Upper lobe of left lung (tissue), 6 donors: Measurements from ENCODE around the gene AKNA. TPM values are rescaled to one million over a fixed set of nuclear protein-coding genes. Genes with fewer than 3 reads are reported as not detected.

ENCODE experiments used
- ATAC-seq, 2 donors: fragments of 200-7000 bp; cut with Tn5 transposase; one replicate each; pipeline ENCODE4 v1.9.1; 2022; ENCODE audit warnings: mild to moderate bottlenecking in 2 of 2, moderate library complexity in 2 of 2; ENCODE audit not compliant: low FRiP score in 2 of 2
- DNase-seq, 2 donors: peaks; one replicate each; pipeline ENCODE4 v3.0.0-alpha.2; 2019 to 2020
- H3K27ac ChIP-seq, 4 donors: fragments of 200-600 bp; sonication (generic); one replicate each; pipeline ENCODE4 v1.5.1; 2016 to 2019
- H3K27me3 ChIP-seq, 4 donors: fragments of 200-600 bp; sonication (generic); one replicate each; pipeline ENCODE4 v1.5.1; 2017 to 2019
- H3K36me3 ChIP-seq, 4 donors: fragments of 200-600 bp; sonication (generic); one replicate each; pipeline ENCODE4 v1.5.1; 2016 to 2019
- H3K4me1 ChIP-seq, 4 donors: fragments of 200-600 bp; sonication (generic); one replicate each; pipeline ENCODE4 v1.5.1; 2018 to 2019
- H3K4me3 ChIP-seq, 4 donors: fragments of 200-600 bp; sonication (generic); one replicate each; pipeline ENCODE4 v1.5.1; 2017 to 2019; ENCODE audit warnings: mild to moderate bottlenecking in 2 of 4, moderate library complexity in 1 of 4
- H3K9me3 ChIP-seq, 4 donors: fragments of 200-600 bp; sonication (generic); one replicate each; pipeline ENCODE4 v1.5.1; 2018 to 2019
- EP300 ChIP-seq, 4 donors: sonication (generic); formaldehyde crosslinking; IDR thresholded peaks; one replicate each; pipeline ENCODE4 v1.5.1; 2017; ENCODE audit warnings: antibody characterized with exemption in 4 of 4, control low read depth in 2 of 4
- POLR2A ChIP-seq, 4 donors: fragments of 450-650 bp; IDR thresholded peaks; one replicate each; pipeline ENCODE4 v1.5.1; 2016 to 2017; ENCODE audit warnings: antibody characterized with exemption in 4 of 4, mild to moderate bottlenecking in 2 of 4
- POLR2AphosphoS5 ChIP-seq, 2 donors: sonication (generic); formaldehyde crosslinking; IDR thresholded peaks; one replicate each; pipeline ENCODE4 v1.5.1; 2017; ENCODE audit warnings: antibody characterized with exemption in 2 of 2
- WGBS, 2 donors: methylation state at CpG; one replicate each; pipeline ENCODE4 v1.1.5; 2017 to 2018; 5-methylcytosine and 5-hydroxymethylcytosine counted together
- total RNA-seq, 6 donors: library from RNA; depleted of rRNA in 4 of 6; stranded (reverse); fragments of >200 nt in 4 of 6; gene quantifications; one replicate each; pipeline versions ENCODE4 v1.1.0 to v1.2.1, GENCODE V29; 2016 to 2021
- TF ChIP-seq, protein P1 (sequence below), 6 experiments: fragments of 450-650 bp in 4 of 6; fragments of 200-600 bp in 2 of 6; sonication (generic) in 2 of 6; IDR thresholded peaks; one replicate each; pipeline ENCODE4 v1.5.1; 2016 to 2019; ENCODE audit warnings: antibody characterized with exemption in 6 of 6
- donor health status: DM: no; HTN: no; CAD: no; lungs with moderate emphysema.
- donor health status: DM: no; HTN: yes; CAD: no; lungs with severe emphysema.

Gene AKNA
- total RNA-seq, 6 donors from 2014 or later = 38.3 to 152 (median 61.5) TPM

DNA sequence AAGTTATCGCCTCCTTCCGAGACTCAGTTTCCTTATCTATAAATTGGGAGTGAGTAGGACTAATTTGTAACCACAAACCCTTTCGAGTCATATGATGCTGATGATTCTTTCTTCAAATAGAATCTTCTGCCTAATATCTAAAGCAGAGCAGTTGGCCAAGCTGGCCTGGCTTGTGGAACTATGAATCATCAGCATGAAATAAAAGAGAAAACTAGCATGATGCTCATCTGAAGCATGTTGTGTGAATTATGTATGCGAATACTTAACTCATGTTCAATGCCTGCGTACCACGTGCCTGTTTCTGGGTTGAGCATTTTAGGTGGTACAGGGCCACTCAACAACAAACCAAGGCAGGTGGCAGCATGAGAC is 79.9 kb downstream of the AKNA start:
- H3K4me3 ChIP-seq = no peak overlapping the region
- H3K4me1 ChIP-seq = peaks cover 0 to 6% (median 0%) of the 10 kb centered on the region in 4 donors
- H3K36me3 ChIP-seq = no peaks in the 10 kb centered on the region
- no peak for TF ChIP-seq POLR2A (IDR thresholded peaks at IDR 0.05)
- no peak for TF ChIP-seq POLR2AphosphoS5 (IDR thresholded peaks at IDR 0.05)
- TF ChIP-seq, protein P1, sequence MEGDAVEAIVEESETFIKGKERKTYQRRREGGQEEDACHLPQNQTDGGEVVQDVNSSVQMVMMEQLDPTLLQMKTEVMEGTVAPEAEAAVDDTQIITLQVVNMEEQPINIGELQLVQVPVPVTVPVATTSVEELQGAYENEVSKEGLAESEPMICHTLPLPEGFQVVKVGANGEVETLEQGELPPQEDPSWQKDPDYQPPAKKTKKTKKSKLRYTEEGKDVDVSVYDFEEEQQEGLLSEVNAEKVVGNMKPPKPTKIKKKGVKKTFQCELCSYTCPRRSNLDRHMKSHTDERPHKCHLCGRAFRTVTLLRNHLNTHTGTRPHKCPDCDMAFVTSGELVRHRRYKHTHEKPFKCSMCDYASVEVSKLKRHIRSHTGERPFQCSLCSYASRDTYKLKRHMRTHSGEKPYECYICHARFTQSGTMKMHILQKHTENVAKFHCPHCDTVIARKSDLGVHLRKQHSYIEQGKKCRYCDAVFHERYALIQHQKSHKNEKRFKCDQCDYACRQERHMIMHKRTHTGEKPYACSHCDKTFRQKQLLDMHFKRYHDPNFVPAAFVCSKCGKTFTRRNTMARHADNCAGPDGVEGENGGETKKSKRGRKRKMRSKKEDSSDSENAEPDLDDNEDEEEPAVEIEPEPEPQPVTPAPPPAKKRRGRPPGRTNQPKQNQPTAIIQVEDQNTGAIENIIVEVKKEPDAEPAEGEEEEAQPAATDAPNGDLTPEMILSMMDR (IDR thresholded peaks at IDR 0.05) = no peak
- no peak for TF ChIP-seq EP300 (IDR thresholded peaks at IDR 0.05)
- H3K9me3 ChIP-seq = no peaks in the 10 kb centered on the region
- no peaks in the 10 kb centered on the region for H3K27me3 ChIP-seq
- WGBS, 2 donors = 89 to 97% methylated on average over 6 of the region's 6 CpGs
- H3K27ac ChIP-seq = no peak overlapping the region
- ATAC-seq (no peak), DNase-seq (no peak)

DNA sequence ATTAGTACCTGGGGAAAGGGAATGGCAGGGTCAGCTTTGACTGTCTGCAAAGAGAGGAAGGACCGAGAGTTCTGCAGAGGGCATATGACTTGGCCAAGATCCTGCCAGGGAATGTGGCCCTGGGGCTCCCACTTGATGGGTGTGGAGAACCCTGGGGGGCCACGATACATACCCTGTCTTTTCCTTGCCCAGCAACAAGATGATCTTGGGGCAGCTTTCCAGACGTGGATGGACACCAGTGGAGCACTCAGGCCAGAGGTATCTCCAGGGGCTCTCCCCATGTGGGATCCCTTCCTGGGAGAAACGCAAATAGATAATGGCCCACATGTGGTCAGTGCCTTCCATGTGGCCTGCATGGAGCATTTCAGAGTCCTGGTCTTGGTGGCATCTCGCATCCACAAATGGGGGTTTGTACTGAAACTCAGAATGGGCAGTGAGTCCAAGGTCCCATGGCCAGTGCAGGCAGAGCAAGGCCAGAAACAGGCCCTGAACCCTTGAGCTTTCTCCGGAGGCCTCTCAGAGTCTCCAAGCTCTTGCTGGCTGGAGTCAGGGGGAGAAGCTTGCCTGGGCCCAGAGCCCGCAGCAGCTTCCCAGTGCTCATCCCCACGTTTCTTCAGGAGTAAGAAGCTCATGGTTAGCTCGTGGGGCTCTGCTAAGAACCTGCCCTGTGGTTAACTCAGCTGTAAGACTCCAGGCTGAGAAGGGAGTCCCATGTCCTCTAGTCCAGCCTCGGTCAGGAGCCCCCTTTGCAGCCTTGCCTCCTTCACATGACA is 83.2 kb downstream of the AKNA start:
- WGBS, 2 donors = 78 to 87% methylated on average over 6 to 9 of the region's 10 CpGs
- ATAC-seq (no peak), DNase-seq (peak in 1 of 2 donors; percentile 14)
- TF ChIP-seq POLR2A (IDR thresholded peaks at IDR 0.05) = no peak
- TF ChIP-seq POLR2AphosphoS5 (IDR thresholded peaks at IDR 0.05) = no peak
- no peak for TF ChIP-seq EP300 (IDR thresholded peaks at IDR 0.05)
- H3K4me3 ChIP-seq = no peak overlapping the region
- no peak overlapping the region for H3K27ac ChIP-seq
- no peaks in the 10 kb centered on the region for H3K9me3 ChIP-seq
- peaks cover 0 to 6% (median 0%) of the 10 kb centered on the region in 4 donors for H3K4me1 ChIP-seq
- H3K27me3 ChIP-seq = no peaks in the 10 kb centered on the region
- no peaks in the 10 kb centered on the region for H3K36me3 ChIP-seq

DNA sequence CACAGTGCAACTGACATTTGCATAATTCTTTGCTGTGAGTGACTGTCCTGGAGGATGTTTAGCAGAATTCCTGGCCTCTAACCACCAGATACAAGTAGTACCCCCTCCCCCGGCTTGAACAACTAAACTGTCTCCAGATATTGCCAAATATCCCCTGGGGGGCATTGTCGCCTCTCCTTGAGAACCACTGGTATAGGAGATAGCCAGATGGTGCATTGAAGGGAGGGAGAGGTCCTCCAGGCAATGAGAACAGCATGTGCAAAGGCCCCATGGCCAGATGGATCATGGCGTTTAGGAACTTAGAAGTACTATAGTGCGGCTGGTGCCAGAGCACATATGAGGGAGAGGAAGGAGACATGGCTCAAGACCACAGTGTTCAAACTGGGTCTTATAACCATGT is 83.8 kb downstream of the AKNA start:
- H3K27ac ChIP-seq = no peak overlapping the region
- WGBS, 2 donors = 93 to 97% methylated on average over 4 of the region's 4 CpGs
- H3K27me3 ChIP-seq = no peaks in the 10 kb centered on the region
- H3K4me3 ChIP-seq = no peak overlapping the region
- no peak for TF ChIP-seq EP300 (IDR thresholded peaks at IDR 0.05)
- no peak for TF ChIP-seq POLR2A (IDR thresholded peaks at IDR 0.05)
- TF ChIP-seq, protein P1 (IDR thresholded peaks at IDR 0.05) = no peak
- TF ChIP-seq POLR2AphosphoS5 (IDR thresholded peaks at IDR 0.05) = no peak
- ATAC-seq (no peak), DNase-seq (peak in 1 of 2 donors; percentile 6)
- no peaks in the 10 kb centered on the region for H3K9me3 ChIP-seq
- no peaks in the 10 kb centered on the region for H3K36me3 ChIP-seq
- H3K4me1 ChIP-seq = peaks cover 0 to 6% (median 0%) of the 10 kb centered on the region in 4 donors

DNA sequence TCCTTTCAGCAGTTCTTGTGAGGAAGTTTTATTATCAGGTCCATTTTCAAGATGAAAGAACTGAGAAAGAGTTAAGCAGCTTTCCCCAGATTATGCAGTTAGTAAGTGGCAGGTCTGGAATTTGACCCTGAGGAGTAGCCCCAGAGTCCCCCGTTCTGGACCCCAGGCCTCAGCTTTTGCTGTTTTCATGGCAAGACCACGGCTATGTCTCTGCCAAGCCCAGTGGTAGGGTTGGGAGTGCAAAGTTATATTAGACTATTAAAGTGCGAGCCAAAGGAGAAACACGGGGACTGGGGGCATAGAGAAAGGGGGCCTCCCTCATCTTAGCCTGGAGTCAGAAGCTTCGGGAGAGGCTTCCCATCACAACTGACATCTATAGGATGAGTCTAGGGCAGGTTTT is 84.2 kb downstream of the AKNA start:
- peaks cover 0 to 6% (median 0%) of the 10 kb centered on the region in 4 donors for H3K4me1 ChIP-seq
- no peaks in the 10 kb centered on the region for H3K27me3 ChIP-seq
- H3K27ac ChIP-seq = no peak overlapping the region
- H3K9me3 ChIP-seq = no peaks in the 10 kb centered on the region
- ATAC-seq (no peak), DNase-seq (peak in 1 of 2 donors; percentile 10)
- 68 to 89% methylated on average over 5 of the region's 5 CpGs for WGBS, 2 donors
- TF ChIP-seq POLR2AphosphoS5 (IDR thresholded peaks at IDR 0.05) = no peak
- TF ChIP-seq POLR2A (IDR thresholded peaks at IDR 0.05) = no peak
- TF ChIP-seq, protein P1 (IDR thresholded peaks at IDR 0.05) = no peak
- no peak for TF ChIP-seq EP300 (IDR thresholded peaks at IDR 0.05)
- H3K4me3 ChIP-seq = no peak overlapping the region
- no peaks in the 10 kb centered on the region for H3K36me3 ChIP-seq

DNA sequence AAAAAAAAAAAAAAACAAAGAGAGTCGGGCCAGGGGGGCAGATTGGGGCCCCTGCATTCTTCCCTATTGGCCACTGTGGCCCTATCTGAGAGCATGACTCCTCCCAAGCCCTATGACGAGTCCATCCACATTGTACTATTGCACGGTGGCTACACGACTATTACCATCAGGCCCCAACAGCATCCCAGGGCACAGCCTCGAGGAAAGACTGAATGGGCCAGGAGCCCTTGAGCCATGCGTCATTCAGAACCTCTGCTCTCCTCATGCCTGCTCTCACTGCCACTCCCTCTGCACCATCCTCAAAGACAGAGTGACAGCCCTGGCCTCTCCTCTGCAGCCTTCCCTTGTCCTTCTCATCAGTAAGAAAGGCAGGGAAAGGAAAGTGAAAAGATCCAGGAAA is 85.1 kb downstream of the AKNA start:
- TF ChIP-seq, protein P1 (IDR thresholded peaks at IDR 0.05) = no peak
- no peak for TF ChIP-seq POLR2AphosphoS5 (IDR thresholded peaks at IDR 0.05)
- TF ChIP-seq POLR2A (IDR thresholded peaks at IDR 0.05) = no peak
- DNase-seq = peak in 1 of 2 donors; percentile 5
- H3K4me3 ChIP-seq = no peak overlapping the region
- H3K4me1 ChIP-seq = peaks cover 0 to 6% (median 0%) of the 10 kb centered on the region in 4 donors
- H3K27ac ChIP-seq = no peak overlapping the region
- H3K9me3 ChIP-seq = no peaks in the 10 kb centered on the region
- no peaks in the 10 kb centered on the region for H3K36me3 ChIP-seq
- no peak for ATAC-seq
- H3K27me3 ChIP-seq = no peaks in the 10 kb centered on the region
- WGBS, 2 donors = 69 to 74% methylated on average over 6 of the region's 6 CpGs
